Chondrocyte (in vitro differentiated cells): ENCODE data around the gene PBLD. TPM values are rescaled to one million over a fixed set of nuclear protein-coding genes. Genes with fewer than 3 reads are reported as not detected.

Source experiments
- DNase-seq: peaks from one replicate; pipeline ENCODE4 v3.0.0; 2021; ENCODE audit warnings: mixed read lengths, low spot score
- H3K27ac Mint-ChIP-seq: one replicate; pipeline ENCODE4 v1.8.0; 2021; ENCODE audit warnings: mild to moderate bottlenecking, moderate library complexity, mixed read lengths; ENCODE audit not compliant: unreplicated experiment
- H3K27me3 Mint-ChIP-seq: 2 replicates; pipeline ENCODE4 v1.8.0; 2021; ENCODE audit warnings: low read depth, mixed read lengths
- H3K36me3 Mint-ChIP-seq: 2 replicates; pipeline ENCODE4 v1.8.0; 2021; ENCODE audit warnings: low read depth, mixed read lengths
- H3K4me1 Mint-ChIP-seq: 2 replicates; pipeline ENCODE4 v1.8.0; 2021; ENCODE audit warnings: low read depth, mild to moderate bottlenecking, mixed read lengths
- H3K4me3 Mint-ChIP-seq: one replicate; pipeline ENCODE4 v1.8.0; 2021; ENCODE audit warnings: mild to moderate bottlenecking, moderate library complexity, mixed read lengths; ENCODE audit not compliant: unreplicated experiment
- H3K9me3 Mint-ChIP-seq: 2 replicates; pipeline ENCODE4 v1.8.0; 2021; ENCODE audit warnings: low read depth, mixed read lengths
- CTCF ChIP-seq: fragments of 200-600 bp; sonication (generic); IDR thresholded peaks from 2 replicates; pipeline ENCODE4 v1.5.0; 2021; ENCODE audit warnings: antibody characterized with exemption, mild to moderate bottlenecking, moderate library complexity
- long read RNA-seq: library from polyadenylated mRNA; stranded (forward); transcript quantifications from one replicate; pipeline ENCODE4 v2.0.0, GENCODE V29; 2021
- total RNA-seq: library from RNA; stranded (reverse); gene quantifications from 3 replicates; pipeline ENCODE4 v1.2.1, GENCODE V29; 2021

The PBLD gene
- total RNA-seq, result 6.7 to 8.8 TPM (median 8.5 TPM) in 3 replicates
- long read RNA-seq, transcript PBLD-202 (10 exons, 2,165 nt), result major isoform, 10 of 15 reads
- long read RNA-seq, partial matches to known transcripts, result 2 of 15 reads
- long read RNA-seq, other reads (novel, unspliced or antisense), result 1 of 15 reads

DNA sequence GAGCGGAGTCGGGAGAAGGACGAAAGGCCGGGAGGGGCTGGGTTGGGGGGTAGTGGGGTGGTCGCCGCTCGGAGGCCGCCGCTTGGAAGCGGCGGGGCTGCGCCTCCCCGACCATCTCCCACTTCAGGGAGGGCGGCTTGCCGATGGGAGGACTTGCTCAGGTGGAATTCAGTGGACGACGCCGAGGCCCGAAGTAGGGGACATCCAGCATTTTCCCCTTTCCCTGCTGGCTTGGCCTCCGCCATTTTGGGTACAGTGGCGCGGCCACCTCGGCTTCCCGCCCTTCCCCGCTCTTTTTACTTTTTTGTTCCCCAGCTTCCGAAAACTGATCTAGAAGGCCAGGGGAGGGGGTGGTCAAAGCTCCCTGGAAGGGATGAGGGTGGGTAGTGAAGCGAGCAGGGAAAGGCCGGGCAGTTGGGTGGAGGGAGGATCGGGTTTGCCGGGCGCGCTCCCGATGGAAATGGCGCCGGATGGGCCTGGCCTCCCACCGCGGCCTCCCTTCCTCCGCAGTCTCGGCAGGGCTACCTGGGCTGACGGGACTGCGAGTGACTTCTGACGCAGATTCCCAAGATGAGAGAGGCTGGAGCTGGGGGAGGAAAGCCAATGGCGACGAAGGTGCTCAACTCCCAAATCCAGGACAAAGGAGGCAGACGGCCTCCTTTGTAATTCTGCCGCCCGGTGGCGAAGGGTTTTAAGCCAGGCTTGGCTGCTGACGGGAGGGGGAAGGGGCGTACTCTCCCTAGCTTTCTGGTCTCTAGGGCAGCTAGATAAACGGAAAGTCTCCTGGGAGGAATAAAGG is at the start of gene PBLD:
Gene PBLD, minus strand, starts transcription at position 670 of the 799 bp plus-strand sequence. CDS start 26,084 bp downstream, outside the sequence.
- Mint-ChIP-seq H3K36me3 (peaks cover 2% of the 10 kb centered on the region), H3K9me3 (no peaks in the 10 kb centered on the region), H3K27ac (peak within 1 kb of the TSS; percentile 99), H3K4me1 (peaks cover 68% of the 10 kb centered on the region), H3K27me3 (no peaks in the 10 kb centered on the region), H3K4me3 (peak within 1 kb of the TSS; percentile 94)
- peak; percentile 76 for TF ChIP-seq CTCF
- no peak for DNase-seq

GRCh38 chr10:68371604-68372003 is 38.9 kb upstream of the PBLD start:
- Mint-ChIP-seq H3K4me1 (no peaks in the 10 kb centered on the region), H3K9me3 (peaks cover 10% of the 10 kb centered on the region), H3K27me3 (no peaks in the 10 kb centered on the region), H3K4me3 (no peak overlapping the region), H3K36me3 (peaks cover 31% of the 10 kb centered on the region), H3K27ac (no peak overlapping the region)
- DNase-seq, result no peak
- TF ChIP-seq CTCF, result no peak

- no peaks in the 10 kb centered on the region for H3K27me3 Mint-ChIP-seq
- peaks cover 20% of the 10 kb centered on the region for H3K36me3 Mint-ChIP-seq
- no peak for TF ChIP-seq CTCF
- H3K4me1 Mint-ChIP-seq, result no peaks in the 10 kb centered on the region
- no peak for DNase-seq
- peaks cover 6% of the 10 kb centered on the region for H3K9me3 Mint-ChIP-seq
- H3K27ac Mint-ChIP-seq, result no peak overlapping the region
- H3K4me3 Mint-ChIP-seq, result no peak overlapping the region
Observed at GRCh38 chr10:68367121-68367520, 34.4 kb upstream of the PBLD start.

- Mint-ChIP-seq H3K36me3 (peaks cover 20% of the 10 kb centered on the region), H3K9me3 (peaks cover 5% of the 10 kb centered on the region), H3K4me1 (no peaks in the 10 kb centered on the region), H3K4me3 (no peak overlapping the region), H3K27ac (no peak overlapping the region), H3K27me3 (no peaks in the 10 kb centered on the region)
- TF ChIP-seq CTCF, result no peak
- DNase-seq, result no peak
Observed at GRCh38 chr10:68366600-68366999, 33.9 kb upstream of the PBLD start.

DNA sequence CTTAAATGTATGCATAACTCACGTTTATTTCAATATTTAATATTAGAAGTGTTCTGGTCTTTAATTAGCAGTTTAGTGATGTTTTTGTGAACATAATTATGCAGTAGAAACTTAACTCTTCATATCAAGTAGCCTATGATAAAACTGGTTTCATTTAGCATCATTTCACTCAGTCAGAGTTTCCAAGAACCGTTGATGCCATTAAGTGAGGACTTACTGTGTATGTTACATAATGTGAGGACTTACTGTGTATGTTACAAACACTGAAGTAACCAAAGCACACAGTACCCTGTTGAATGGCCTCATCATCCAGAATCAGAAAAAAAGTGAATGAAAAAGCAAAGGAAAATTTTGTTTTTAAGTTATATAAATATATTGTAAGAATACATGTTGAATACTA is 32.9 kb upstream of the PBLD start:
- no peak for TF ChIP-seq CTCF

More for the DNA sequence above, 32.9 kb upstream of the PBLD start:
- no peak overlapping the region for H3K4me3 Mint-ChIP-seq
- no peaks in the 10 kb centered on the region for H3K27me3 Mint-ChIP-seq
- DNase-seq, result no peak
- peaks cover 2% of the 10 kb centered on the region for H3K9me3 Mint-ChIP-seq
- H3K27ac Mint-ChIP-seq, result no peak overlapping the region
- H3K36me3 Mint-ChIP-seq, result peaks cover 16% of the 10 kb centered on the region
- H3K4me1 Mint-ChIP-seq, result no peaks in the 10 kb centered on the region
